Measurements from ENCODE around the gene ZHX3.

ZHX3 gene

DNA sequence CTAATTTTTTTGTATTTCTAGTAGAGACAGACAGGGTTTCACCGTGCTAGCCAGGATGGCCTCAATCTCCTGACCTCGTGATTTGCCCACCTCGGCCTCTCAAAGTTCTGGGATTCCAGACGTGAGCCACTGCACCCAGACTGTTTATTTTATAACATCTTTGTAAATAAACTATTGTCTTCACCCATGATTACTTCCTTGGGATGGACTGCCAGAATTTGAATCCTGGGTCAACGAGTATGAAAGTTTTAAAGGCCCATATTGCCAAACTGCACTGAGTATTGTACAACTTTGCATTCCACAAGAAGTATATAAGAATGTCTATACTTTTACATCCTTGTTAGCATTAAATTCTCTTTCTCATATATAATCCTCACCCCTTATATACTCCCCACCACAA is 38.6 kb downstream of the ZHX3 start:
- no peak for TF ChIP-seq POLR2A (IDR thresholded peaks at IDR 0.05; ENCODE audit: low read length)
- DNase-seq, result no peak

DNA sequence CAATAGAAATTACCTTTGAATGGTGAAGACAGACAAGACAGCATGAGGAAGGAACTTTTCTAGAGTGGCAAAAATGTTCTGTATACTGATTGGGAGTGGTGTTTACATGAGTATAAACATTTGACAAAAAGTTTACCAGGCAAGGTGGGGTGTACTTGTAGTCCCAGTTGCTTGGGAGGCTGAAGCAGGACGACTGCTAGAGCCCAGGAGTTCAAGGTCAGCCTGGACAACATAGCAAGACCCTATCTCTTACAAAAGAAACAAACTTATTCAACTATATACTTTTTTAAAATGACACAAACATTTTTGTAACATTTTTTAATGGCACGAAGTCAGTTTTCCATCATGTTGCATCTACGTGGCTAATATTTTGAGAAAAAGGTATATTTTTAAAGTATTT is 40.5 kb downstream of the ZHX3 start:
- TF ChIP-seq GATA1 (IDR thresholded peaks at IDR 0.05; ENCODE audit: low read depth, low read length), result no peak
- no peak for TF ChIP-seq POLR2A (IDR thresholded peaks at IDR 0.05; ENCODE audit: low read length)
- DNase-seq, result no peak

DNA sequence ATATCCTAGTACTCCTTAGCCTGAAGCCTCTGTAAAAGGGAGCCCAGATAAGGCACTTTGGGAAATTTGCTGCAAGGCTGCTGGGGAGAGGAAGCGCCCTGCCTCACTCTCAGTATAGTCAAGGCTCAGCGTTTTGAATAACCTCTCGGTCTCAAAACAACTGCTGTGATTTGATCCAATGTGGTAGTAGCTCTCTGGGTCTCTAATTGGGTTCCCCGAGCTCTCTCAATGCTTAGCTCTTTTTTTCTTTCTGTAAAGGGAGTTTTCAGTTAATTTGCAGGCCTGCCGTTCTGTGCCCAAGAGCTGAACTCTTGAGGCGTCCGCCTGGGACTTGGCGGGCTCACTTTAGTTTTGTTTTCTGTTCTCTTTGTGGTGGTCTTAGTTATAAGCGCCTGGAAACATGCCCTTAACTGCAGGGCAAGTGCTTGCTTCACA is 41.2 kb downstream of the ZHX3 start:
- DNase-seq, result no peak
- TF ChIP-seq POLR2A (IDR thresholded peaks at IDR 0.05; ENCODE audit: low read length), result no peak
- no peak for TF ChIP-seq GATA1 (IDR thresholded peaks at IDR 0.05; ENCODE audit: low read depth, low read length)

DNA sequence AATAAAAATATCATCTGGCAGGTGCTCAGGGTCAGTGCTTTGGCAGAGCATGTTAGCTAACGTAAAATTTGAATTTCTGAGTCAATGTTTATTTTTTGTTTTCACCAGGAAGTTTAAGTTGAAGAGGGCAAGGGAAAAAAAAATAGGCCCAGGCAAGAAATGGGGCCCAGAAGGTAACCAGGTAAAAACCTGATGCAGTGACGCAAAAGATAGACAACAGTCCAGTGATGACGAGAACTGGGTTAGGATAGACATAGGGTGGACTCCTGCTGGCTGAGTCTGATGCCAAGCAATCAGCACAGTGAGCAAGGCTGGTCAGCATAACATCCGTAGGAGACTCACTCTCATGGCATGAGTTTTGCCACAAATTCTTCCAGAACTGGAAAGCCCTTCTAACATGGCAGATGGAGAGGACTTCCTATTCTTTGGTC is 42.2 kb downstream of the ZHX3 start:
- DNase-seq, result no peak
- TF ChIP-seq GATA1 (IDR thresholded peaks at IDR 0.05; ENCODE audit: low read depth, low read length), result no peak
- no peak for TF ChIP-seq POLR2A (IDR thresholded peaks at IDR 0.05; ENCODE audit: low read length)

DNA sequence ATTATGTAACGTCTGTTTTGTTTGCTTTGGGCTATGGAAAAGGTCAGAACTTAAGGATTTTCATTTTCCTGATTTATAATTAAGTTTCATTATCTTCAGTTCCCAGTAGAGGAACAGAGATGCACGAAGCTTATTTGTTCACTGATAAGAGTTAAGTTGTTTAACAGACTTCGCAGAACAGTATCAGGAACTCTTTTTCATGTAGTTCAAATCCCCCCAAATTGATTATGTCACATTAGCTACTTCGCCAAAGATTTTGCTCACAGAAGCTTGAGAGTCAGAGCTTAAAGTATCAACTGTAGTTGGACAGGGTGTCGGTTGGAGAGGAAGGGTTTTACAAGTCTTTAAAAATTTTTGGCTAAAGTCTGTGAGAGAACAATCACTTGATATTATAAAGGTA is 43.4 kb downstream of the ZHX3 start:
- TF ChIP-seq GATA1 (IDR thresholded peaks at IDR 0.05; ENCODE audit: low read depth, low read length), result no peak
- TF ChIP-seq POLR2A (IDR thresholded peaks at IDR 0.05; ENCODE audit: low read length), result no peak
- peak in 1 of 2 experiments; percentile 15 for DNase-seq

DNA sequence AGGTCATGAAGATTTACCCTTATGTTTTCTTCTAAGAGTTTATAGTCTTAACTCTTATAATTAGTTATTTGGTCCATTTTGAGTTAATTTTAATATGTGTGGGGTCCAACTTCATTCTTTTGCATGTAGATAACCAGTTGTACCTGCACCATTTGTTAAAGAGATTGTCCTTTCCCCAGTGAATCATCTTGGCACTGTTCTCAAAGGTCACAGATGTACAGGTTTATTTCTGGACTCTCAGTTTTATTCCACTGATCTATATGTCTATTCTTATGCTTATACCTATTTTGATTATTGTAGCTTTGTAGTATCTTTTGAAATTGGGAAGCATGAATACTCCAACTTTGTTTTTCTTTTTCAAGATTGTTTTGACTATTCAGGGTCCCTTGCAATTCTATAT is 44.1 kb downstream of the ZHX3 start:
- DNase-seq, result no peak
- TF ChIP-seq POLR2A (IDR thresholded peaks at IDR 0.05; ENCODE audit: low read length), result no peak
- no peak for TF ChIP-seq GATA1 (IDR thresholded peaks at IDR 0.05; ENCODE audit: low read depth, low read length)

DNA sequence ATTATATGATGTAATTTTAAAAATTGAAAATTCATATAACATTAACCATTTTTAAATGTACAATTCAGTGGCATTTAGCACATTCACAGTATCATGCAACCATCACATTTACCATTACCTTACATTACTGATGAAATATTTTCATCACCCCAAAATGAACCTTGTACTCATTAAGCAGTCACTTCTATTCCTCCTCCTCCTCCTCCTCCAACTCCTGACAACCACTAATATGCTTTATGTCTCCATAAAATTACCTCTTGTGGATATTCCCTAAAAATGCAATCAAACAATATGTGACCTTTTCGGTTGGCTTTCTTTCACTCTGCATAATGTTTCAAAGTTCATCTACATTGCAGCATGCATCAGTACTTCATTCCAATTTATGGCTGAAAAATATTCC is 45.2 kb downstream of the ZHX3 start:
- DNase-seq, result peak in 1 of 2 experiments; percentile 23
- TF ChIP-seq POLR2A (IDR thresholded peaks at IDR 0.05; ENCODE audit: low read length) (no peak), GATA1 (IDR thresholded peaks at IDR 0.05; ENCODE audit: low read depth, low read length) (no peak)

DNA sequence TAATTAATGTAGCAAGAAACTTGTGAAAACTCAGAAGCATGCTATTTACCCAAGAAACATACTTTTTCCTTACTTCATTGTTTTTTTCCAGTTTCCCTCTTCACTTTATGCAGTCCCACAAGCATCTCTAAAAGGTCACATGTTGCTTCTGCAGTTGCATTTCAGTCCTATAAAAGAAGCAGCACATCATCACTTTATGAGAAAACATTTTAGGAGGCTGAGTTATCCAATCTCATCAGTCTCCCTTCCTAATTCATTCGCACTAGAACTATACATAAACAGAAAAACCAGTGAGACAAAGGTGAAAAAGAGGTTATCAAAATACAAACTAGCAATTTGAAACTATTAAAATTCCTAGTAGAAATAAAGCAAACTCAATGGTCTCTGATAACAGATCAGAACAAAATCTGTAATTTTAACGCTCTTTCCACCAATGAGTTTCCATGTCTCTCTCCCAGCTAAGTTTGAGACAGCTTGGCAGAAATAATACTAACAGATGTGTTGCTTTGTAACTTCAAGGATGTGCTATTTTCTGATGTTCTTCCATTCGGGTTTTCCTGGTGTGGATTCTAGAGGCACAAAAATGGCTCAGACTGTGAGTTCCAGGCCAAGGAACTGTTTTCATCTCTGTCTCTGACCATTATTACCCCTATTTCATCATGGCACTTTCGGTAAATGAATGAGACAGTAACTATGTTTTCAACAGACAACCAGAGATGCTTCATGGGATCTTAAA is 48.4 kb downstream of the ZHX3 start:
- TF ChIP-seq POLR2A (IDR thresholded peaks at IDR 0.05; ENCODE audit: low read length) (no peak), GATA1 (IDR thresholded peaks at IDR 0.05; ENCODE audit: low read depth, low read length) (no peak)

DNA sequence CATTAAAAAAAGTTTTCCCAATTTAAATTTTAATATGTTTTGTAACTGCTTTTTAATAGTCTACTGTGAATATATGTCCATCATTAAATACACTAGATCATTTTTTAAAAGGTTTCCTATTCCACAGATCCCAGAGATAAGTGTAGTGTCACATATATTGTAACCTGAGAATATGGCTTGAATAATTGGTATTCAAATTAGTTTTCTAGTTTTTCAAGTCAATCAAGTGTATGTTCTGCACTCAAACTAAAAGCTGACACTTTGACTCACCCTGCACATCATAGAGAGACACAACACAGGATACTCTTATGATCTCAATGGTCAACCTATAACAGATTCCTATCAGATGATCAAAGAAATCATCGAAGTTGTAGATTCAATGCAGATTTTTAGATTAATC is 49.1 kb downstream of the ZHX3 start:
- DNase-seq, result no peak
- TF ChIP-seq POLR2A (IDR thresholded peaks at IDR 0.05; ENCODE audit: low read length), result no peak
- TF ChIP-seq GATA1 (IDR thresholded peaks at IDR 0.05; ENCODE audit: low read depth, low read length), result no peak

More for the DNA sequence above, 48.4 kb downstream of the ZHX3 start:
- no peak for DNase-seq

DNA sequence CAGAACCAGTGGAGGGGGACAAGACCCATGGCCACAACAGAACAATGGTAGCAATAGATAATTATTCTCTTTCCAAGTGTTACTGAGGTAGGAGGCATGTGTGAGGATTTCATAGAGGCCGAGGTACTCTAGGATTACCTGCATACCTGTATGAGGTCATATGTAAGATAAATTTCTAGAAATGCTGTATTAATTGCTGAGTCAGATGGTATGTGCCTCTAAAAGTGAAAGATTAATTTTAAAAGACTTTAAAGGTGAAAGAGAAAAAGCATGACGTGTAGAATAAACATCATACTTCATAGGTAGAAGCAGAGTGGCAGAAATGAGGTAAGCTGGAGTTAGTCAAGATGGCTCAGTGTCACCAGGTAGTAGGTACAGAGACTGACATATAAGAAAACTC is 51.6 kb downstream of the ZHX3 start:
- TF ChIP-seq GATA1 (IDR thresholded peaks at IDR 0.05; ENCODE audit: low read depth, low read length), result no peak
- no peak for TF ChIP-seq POLR2A (IDR thresholded peaks at IDR 0.05; ENCODE audit: low read length)
- no peak for DNase-seq

DNA sequence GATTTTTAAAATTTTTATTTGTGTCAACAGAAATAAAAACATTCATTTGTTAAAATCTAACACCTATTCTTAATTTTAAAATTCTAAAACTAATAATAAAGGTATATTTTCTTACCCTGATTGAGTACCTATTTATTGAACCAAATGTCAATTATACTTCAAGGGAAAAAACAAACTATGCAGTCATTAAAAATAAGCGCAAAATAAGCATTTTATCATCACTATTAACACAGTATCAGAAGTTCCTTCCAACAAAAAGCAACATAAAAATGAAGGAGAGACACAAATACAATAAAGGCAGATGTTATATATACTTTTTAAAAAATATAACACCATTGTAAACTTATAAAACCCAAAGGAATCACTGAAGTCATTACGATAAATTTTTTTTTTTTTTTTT is 52.7 kb downstream of the ZHX3 start:
- DNase-seq, result no peak
- no peak for TF ChIP-seq GATA1 (IDR thresholded peaks at IDR 0.05; ENCODE audit: low read depth, low read length)
- TF ChIP-seq POLR2A (IDR thresholded peaks at IDR 0.05; ENCODE audit: low read length), result no peak

DNA sequence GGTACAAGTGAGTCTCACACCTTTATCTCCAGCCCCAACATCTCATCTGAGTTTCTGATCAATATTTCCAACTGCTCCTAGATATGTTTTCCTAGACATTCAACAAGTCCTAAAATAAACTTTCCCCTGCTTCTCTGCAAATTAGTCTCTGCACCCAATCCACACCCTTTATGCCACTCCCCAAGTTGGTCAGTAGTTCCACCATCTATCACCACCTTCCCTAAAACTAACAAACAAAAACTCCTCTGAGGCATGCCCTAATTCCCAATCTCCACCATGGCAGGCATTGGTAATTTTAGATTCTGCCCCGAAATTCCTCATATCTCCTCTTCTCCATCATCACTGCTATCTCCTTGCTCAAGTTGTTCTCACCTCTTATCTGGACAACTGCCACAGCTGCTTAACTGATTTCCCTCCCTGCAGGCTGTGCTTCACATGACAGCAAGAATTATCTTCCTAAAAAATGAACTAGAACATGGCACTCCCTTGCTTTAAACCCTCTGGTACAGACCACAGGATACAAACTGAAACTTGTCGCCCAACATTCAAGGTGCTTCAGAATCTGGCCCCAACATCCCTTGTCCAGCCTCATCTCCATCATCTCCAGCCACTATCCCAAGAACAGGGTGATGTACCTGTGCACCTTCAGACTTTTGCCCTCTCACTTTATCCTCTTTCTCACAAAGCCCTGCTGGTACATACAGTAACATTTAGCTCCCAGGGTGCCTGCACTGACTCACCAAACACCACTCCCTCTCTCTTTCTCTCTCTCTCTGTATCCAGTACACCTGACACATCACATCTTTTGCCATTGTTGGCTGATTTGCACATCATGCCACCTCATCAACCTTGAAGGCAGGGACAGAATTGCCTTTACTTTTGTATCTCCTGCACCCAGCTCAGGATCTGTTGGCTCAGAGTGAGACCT is 55.5 kb downstream of the ZHX3 start:
- peak; percentile 73 to 94 for DNase-seq
- TF ChIP-seq POLR2A (IDR thresholded peaks at IDR 0.05; ENCODE audit: low read length) (no peak), GATA1 (IDR thresholded peaks at IDR 0.05; ENCODE audit: low read depth, low read length) (peak; percentile 81)

DNA sequence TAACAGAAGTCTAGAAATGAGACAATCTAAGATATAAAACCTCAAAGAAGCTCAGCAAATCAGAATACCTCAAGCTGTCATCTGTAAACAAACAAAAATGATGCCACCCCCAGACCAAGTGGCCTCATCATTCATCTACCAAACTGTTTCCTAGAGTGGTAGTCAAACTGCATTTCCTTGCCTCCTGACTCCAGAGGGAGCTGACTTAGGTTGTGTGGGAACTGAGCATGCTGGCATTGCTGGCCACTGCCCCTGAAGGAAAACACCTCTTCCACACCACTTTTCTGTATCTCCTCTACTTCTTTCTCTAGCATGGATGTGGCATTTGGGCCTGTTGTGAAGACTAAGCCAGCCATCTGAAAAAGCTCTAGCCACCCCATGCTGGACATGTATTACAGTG is 56.3 kb downstream of the ZHX3 start:
- peak; percentile 31 to 53 for DNase-seq
- TF ChIP-seq GATA1 (IDR thresholded peaks at IDR 0.05; ENCODE audit: low read depth, low read length), result no peak
- no peak for TF ChIP-seq POLR2A (IDR thresholded peaks at IDR 0.05; ENCODE audit: low read length)

DNA sequence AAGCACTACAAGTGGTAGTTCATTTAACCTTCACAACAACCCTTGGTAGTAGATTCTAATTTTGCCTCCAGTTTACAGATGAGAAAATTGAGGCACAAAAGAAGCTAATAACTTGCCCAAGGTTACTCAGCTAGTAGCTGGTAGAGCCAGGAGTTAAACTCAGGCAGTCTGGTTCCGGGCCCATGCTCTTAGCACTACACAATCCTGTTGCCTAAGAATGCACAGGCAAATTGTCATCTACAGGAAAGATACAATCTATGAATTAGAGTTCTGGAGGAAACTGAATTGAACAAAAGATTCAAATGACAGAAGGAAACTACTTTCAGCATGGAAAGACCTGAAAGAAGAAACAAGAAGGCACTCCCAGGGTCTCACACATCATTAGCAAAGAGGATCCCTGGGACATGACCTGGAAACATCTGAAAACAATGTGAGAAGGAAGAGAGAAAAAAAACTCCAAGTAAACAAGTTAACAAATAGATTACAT is 56.8 kb downstream of the ZHX3 start:
- TF ChIP-seq POLR2A (IDR thresholded peaks at IDR 0.05; ENCODE audit: low read length), result no peak
- TF ChIP-seq GATA1 (IDR thresholded peaks at IDR 0.05; ENCODE audit: low read depth, low read length), result no peak
- no peak for DNase-seq

Measured in erythroblast (primary cell).